GM12878 (cell line): ENCODE measurements around the gene LAS1L. TPM values are rescaled to one million over a fixed set of nuclear protein-coding genes. Genes with fewer than 3 reads are reported as not detected.

ENCODE experiments used
- ATAC-seq: fragments of 200-7000 bp; cut with Tn5 transposase; 3 replicates; pipeline ENCODE4 v1.9.1; 2020; ENCODE audit warnings: mild to moderate bottlenecking, moderate library complexity
- BruUV-seq: library from RNA; stranded (reverse); fragments of 400-500 nt; replicated peaks from 2 replicates; lab custom pipeline; 2021; lab: Mats Ljungman, UMichigan
- CTCF ChIA-PET: fragments of 300-600 bp; sonication (Branson Sonifier 250); formaldehyde crosslinking; extraction: SDS; loops from one replicate; lab custom pipeline; 2021; ENCODE audit warnings: inconsistent platforms; lab: Yijun Ruan, JAX
- POLR2A ChIA-PET: fragments of 350-600 bp; formaldehyde crosslinking; extraction: SDS; loops from one replicate; lab custom pipeline; 2021; ENCODE audit warnings: inconsistent platforms; lab: Charles Lee
- RAD21 ChIA-PET: fragments of 300-600 bp; sonication (Branson Sonifier 250); formaldehyde crosslinking; loops from one replicate; lab custom pipeline; 2023; ENCODE audit warnings: antibody characterized with exemption; ENCODE audit not compliant: unreplicated experiment; lab: Charles Lee
- SMC1A ChIA-PET: fragments of 300-600 bp; sonication (Branson Sonifier 250); formaldehyde crosslinking; loops from one replicate; lab custom pipeline; 2023; ENCODE audit not compliant: unreplicated experiment, uncharacterized antibody; lab: Charles Lee
- DNase-seq: peaks from one replicate; pipeline ENCODE4 v3.0.0-alpha.2; 2011; ENCODE audit warnings: low read depth, low spot score
- FAIRE-seq: peaks from 3 replicates; lab custom pipeline; 2011; peaks lifted over from hg19 to GRCh38; lab: Jason Lieb, UNC
- H2AFZ ChIP-seq: 2 replicates; pipeline ENCODE4 v1.6.0; 2011; ENCODE audit warnings: low read depth, low read length, control low read depth; ENCODE audit not compliant: control insufficient read depth
- H3K27ac ChIP-seq: 2 replicates; pipeline ENCODE4 v1.5.1; 2011; ENCODE audit warnings: control low read depth; ENCODE audit not compliant: control insufficient read depth, insufficient read depth
- H3K27me3 ChIP-seq, 2 experiments: replicated peaks in 1 of 2; 2 replicates each; pipeline versions ENCODE4 v1.6.0 to v1.6.1; 2011; ENCODE audit warnings: low read length in 1 of 2; ENCODE audit not compliant: control insufficient read depth in 2 of 2, insufficient read depth in 2 of 2
- H3K36me3 ChIP-seq, 2 experiments: 2 replicates each; pipeline ENCODE4 v1.5.1; 2011; ENCODE audit warnings: low read length in 1 of 2; ENCODE audit not compliant: control insufficient read depth in 2 of 2, insufficient read depth in 2 of 2
- H3K4me1 ChIP-seq: 2 replicates; pipeline ENCODE4 v1.6.1; 2011; ENCODE audit warnings: mild to moderate bottlenecking, low read length, moderate library complexity, mixed read lengths; ENCODE audit not compliant: control insufficient read depth, insufficient read depth
- H3K4me2 ChIP-seq: 2 replicates; pipeline ENCODE4 v1.6.0; 2011; ENCODE audit warnings: control low read depth; ENCODE audit not compliant: control insufficient read depth, insufficient read depth
- H3K4me3 ChIP-seq: fragments of 200-600 bp; sonication (generic); 2 replicates; pipeline ENCODE4 v1.5.1; 2016
- H3K79me2 ChIP-seq: 2 replicates; pipeline ENCODE4 v1.6.0; 2011; ENCODE audit warnings: low read length; ENCODE audit not compliant: control insufficient read depth, insufficient read depth
- H3K9ac ChIP-seq: 2 replicates; pipeline ENCODE4 v1.8.0; 2011; ENCODE audit warnings: low read length, control low read depth, mixed read lengths; ENCODE audit not compliant: control insufficient read depth, insufficient read depth
- H3K9me3 ChIP-seq: replicated peaks from 3 replicates; pipeline ENCODE4 v1.5.1; 2011; ENCODE audit warnings: mild to moderate bottlenecking, low read length; ENCODE audit not compliant: control insufficient read depth, insufficient read depth
- H4K20me1 ChIP-seq: 2 replicates; pipeline ENCODE4 v1.6.0; 2011; ENCODE audit not compliant: control insufficient read depth, insufficient read depth
- CHD4 ChIP-seq: fragments of 200-600 bp; sonication (generic); IDR thresholded peaks from 2 replicates; pipeline ENCODE4 v1.6.1; 2016; ENCODE audit warnings: mild to moderate bottlenecking
- IKZF1 ChIP-seq: fragments of 450-650 bp; conservative IDR thresholded peaks from 2 replicates; pipeline ENCODE4 v1.6.1; 2017; ENCODE audit warnings: antibody characterized with exemption, mild to moderate bottlenecking
- IRF4 ChIP-seq: IDR thresholded peaks from 2 replicates; pipeline ENCODE4 v1.6.1; 2011; ENCODE audit warnings: low read depth, low read length
- NBN ChIP-seq: fragments of 450-650 bp; IDR thresholded peaks from 2 replicates; pipeline ENCODE4 v1.6.1; 2016
- NFYA ChIP-seq: IDR thresholded peaks from 2 replicates; pipeline ENCODE4 v1.6.1; 2011; ENCODE audit warnings: low read depth, mild to moderate bottlenecking, low read length, improper control_type of control experiment, borderline replicate concordance
- RAD51 ChIP-seq: fragments of 450-650 bp; IDR thresholded peaks from 2 replicates; pipeline ENCODE4 v1.6.1; 2016; ENCODE audit warnings: moderate library complexity, mild to moderate bottlenecking, inconsistent platforms
- SMAD5 ChIP-seq: IDR thresholded peaks from 2 replicates; pipeline ENCODE4 v1.6.1; 2016; ENCODE audit warnings: antibody characterized with exemption, low read depth
- TAF1 ChIP-seq: IDR thresholded peaks from 2 replicates; pipeline ENCODE4 v1.6.1; 2011; ENCODE audit warnings: mild to moderate bottlenecking, low read depth, low read length, borderline replicate concordance
- ZBTB40 ChIP-seq: fragments of 450-650 bp; IDR thresholded peaks from 2 replicates; pipeline ENCODE4 v1.6.1; 2016; ENCODE audit warnings: mild to moderate bottlenecking, moderate library complexity, borderline replicate concordance
- ZNF592 ChIP-seq: fragments of 450-650 bp; IDR thresholded peaks from 2 replicates; pipeline ENCODE4 v1.6.1; 2017; ENCODE audit warnings: mild to moderate bottlenecking, moderate library complexity
- WGBS: methylation state at CpG from one replicate; pipeline ENCODE4 v1.1.6; 2016; ENCODE audit warnings: low lambda C conversion rate; ENCODE audit not compliant: insufficient replicate concordance, insufficient coverage; ENCODE audit errors: missing lambda C conversion rate; 5-methylcytosine and 5-hydroxymethylcytosine counted together
- in situ Hi-C: fragments of 300-500 bp; cut with MboI; formaldehyde crosslinking; loops from 9 replicates; pipeline ENCODE4 v1.14.3; 2018; ENCODE audit warnings: mixed read lengths
- intact Hi-C: fragments of 100-400 bp; cut with micrococcal nuclease; formaldehyde crosslinking; loops from one replicate; pipeline ENCODE4 v1.14.2; 2022; ENCODE audit not compliant: unreplicated experiment
- polyA plus RNA-seq, 11 experiments: library from polyadenylated mRNA; depleted of rRNA in 4 of 11; unstranded in 6 of 11; stranded (reverse) in 5 of 11; fragments of >200 nt; fragmentation: Nextera tagmentation in 4 of 11; fragmentation: Illumina TruSeq in 1 of 11; extraction: Ambion mirVana in 4 of 11; extraction: Trizol in 1 of 11; gene quantifications; 1 replicate in 1 of 11; 2 replicates in 10 of 11; pipeline versions ENCODE4 v1.2.1 to v1.2.3, GENCODE V29; 2011 to 2016; ENCODE audit warnings: inconsistent platforms in 2 of 11, missing spikeins in 2 of 11, low read depth in 1 of 11
- total RNA-seq, 4 experiments: library from RNA; depleted of rRNA in 3 of 4; stranded (reverse); fragments of >200 nt in 3 of 4; fragmentation: Illumina TruSeq in 1 of 4; extraction: Trizol in 1 of 4; gene quantifications; 2 replicates each; pipeline versions ENCODE4 v1.2.1 to v1.2.3, GENCODE V29; 2013 to 2021

The LAS1L gene
- total and polyA plus RNA-seq, 10 of the 15 experiments (the other 5 are each of a cell fraction or from before 2014, with no cell fraction given): 27.4 to 100 (median 56.4) TPM

- Histone ChIP-seq H3K27me3 (no peaks in the 10 kb centered on the region), H3K4me1 (no peaks in the 10 kb centered on the region), H4K20me1 (no peaks in the 10 kb centered on the region), H3K9me3 (no peaks in the 10 kb centered on the region), H3K27ac (no peak overlapping the region), H3K9ac (no peak overlapping the region), H3K36me3 (peaks cover 2 to 7% of the 10 kb centered on the region in 2 experiments; a peak in 3 of 4 replicates)
- ChIA-PET SMC1A (no interaction called here), RAD21 (no interaction called here), POLR2A (no interaction called here), CTCF (no interaction called here)
- ATAC-seq (no peak), DNase-seq (no peak), FAIRE-seq (no peak)
- WGBS: 79% methylated on average over 9 of the region's 9 CpGs
- in situ Hi-C loops: no loop called here
- no TSS peak for BruUV-seq
- TF ChIP-seq IRF4 (no peak), NBN (no peak), CHD4 (no peak), SMAD5 (no peak), RAD51 (no peak), TAF1 (no peak), NFYA (no peak)
- TF ChIP-seq, all 136 proteins: peak for 0
- Histone ChIP-seq H3K4me3 (no peak overlapping the region), H3K4me2 (no peak overlapping the region), H2AFZ (no peak overlapping the region), H3K79me2 (no peaks in the 10 kb centered on the region)
- intact Hi-C loops: no loop called here
These were observed 10.4 kb downstream of the LAS1L start for GRCh38 chrX:65524139-65524538.

GRCh38 chrX:65522739-65523372 lies 11.7 kb downstream of the LAS1L start:
- RAD21 ChIA-PET: no interaction called here
- no peak for FAIRE-seq
- no TSS peak for BruUV-seq
- TF ChIP-seq ZBTB40 (no peak), ZNF592 (no peak), IKZF1 (no peak)

More at GRCh38 chrX:65522739-65523372, 11.7 kb downstream of the LAS1L start:
- ChIA-PET SMC1A (no interaction called here), CTCF (interaction anchor here (1.3 kb wide), 1 partner anchor 8 kb away, joined by 3 read pairs; no protein-coding TSS in a partner anchor), POLR2A (no interaction called here)
- WGBS: 81% methylated on average over 3 of the region's 3 CpGs
- no peak overlapping the region for H3K4me3 ChIP-seq
- no peak overlapping the region for H3K27ac ChIP-seq
- H3K9ac ChIP-seq: no peak overlapping the region
- DNase-seq (no peak), ATAC-seq (no peak)
- no peak overlapping the region for H3K4me2 ChIP-seq
- no peaks in the 10 kb centered on the region for H3K4me1 ChIP-seq
- H3K9me3 ChIP-seq: no peaks in the 10 kb centered on the region
- peaks cover 0 to 4% of the 10 kb centered on the region in 2 experiments; a peak in 1 of 4 replicates for H3K36me3 ChIP-seq
- no peaks in the 10 kb centered on the region for H4K20me1 ChIP-seq
- H3K27me3 ChIP-seq: no peaks in the 10 kb centered on the region
- no peak overlapping the region for H2AFZ ChIP-seq
- in situ Hi-C loops: no loop called here
- intact Hi-C loops: no loop called here
- no peaks in the 10 kb centered on the region for H3K79me2 ChIP-seq
